ENCODE measurements around the gene FNDC8.
"Not testable (repeated sequence)": the region's sequence is repeated elsewhere in the genome, so short reads cannot be mapped to it uniquely, and the experiment has no call there.

Gene FNDC8

DNA sequence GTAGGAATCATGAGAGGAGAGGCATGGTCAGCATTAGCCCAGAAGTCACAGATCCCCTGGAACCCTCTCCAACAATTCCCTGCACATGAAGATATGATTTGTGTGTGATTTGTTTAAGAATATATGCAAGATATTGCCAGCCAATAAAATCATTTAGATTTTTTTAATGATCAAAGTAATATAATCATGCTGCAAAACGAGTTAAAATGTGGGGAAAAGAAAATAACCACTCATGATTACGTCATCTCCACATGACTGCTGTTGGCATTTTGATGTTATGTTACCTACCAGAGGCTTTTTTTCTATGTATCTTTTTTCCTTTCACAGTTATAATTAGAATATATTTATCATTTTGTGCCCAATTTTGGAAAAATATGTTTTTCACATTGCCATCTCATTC is 50.4 kb downstream of the FNDC8 start:
- DNase-seq = peak in 1 of 2 donors; percentile 27

DNA sequence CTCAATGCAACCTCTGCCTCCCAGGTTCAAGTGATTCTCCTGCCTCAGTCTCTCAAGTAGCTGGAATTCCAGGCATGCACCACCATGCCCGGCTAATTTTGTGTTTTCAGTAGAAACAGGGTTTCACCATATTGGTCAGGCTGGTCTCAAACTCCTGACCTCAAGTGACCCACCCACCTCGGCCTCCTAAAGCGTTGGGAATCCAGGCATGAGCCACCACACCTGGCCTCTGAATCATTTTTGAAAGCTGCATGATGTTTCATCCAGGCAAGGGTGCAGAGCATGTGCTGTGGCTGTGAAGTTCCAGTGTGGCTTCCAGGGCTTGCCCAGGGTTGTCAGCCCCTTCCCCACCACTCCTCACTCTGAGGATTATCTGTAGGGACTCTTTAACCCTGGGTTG is 50.9 kb downstream of the FNDC8 start:
- DNase-seq = not testable (repeated sequence)

DNA sequence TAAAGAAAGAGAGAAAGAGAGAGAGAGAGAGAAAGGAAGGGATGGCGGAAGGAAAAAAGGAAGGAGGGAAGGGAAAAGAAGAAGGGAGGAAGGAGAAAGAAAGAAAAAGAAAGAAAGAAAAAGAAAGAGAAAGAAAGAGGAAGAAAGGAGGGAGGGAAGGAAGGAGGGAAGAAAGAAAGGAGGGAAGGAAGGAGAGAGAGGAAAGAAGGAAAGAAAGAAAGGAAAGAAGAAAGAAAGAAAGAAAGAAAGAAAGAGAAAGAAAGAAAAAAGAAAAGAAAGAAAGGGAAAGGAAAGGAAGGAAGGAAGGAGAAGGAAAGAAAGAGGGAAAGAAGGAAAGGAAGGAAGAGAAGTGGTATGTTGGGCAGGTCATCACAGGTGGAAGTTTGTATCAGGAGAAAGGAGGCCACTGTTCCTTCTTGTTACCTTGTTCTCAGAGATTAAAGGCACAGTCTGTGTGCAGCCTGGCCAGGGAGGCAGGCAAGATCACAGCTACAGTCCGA is 53.5 kb downstream of the FNDC8 start:
- DNase-seq = no peak

DNA sequence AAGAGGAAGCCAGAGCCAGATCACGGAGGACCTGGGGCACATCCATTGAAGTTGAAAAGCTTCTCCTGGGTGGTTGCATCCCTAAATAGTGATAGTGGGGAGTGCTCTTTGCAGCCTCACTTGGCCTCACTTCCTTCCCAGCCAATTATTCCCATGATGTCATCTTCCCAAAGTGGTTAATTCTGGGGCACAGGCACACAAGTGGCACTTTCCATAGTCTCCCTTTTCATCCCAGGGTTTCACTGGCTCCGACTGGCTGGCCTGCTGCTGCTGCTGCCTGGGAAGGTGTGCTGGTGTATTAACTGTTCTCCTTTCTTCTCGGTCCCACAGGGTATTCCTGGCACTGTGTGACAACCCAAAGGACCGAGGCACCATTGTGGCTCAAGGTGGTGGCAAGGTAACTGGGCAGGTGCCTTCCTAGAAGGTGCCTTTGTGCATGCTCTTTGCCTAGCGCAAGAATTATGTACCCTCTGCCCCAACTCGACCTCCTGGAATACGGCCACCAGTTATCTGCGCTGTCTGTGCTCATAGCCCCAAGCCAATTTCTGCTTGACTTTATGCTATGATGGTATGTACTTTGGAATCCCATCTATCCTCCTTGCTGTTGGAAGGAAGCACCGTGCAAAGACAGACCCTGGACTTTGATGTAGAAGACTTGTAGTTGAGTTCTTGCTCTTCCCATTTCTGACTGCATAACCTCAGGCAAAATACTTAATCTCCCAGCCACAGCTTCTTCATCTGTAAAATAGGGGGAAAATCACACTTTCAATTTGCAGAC is 54.4 kb downstream of the FNDC8 start:
- DNase-seq = no peak

DNA sequence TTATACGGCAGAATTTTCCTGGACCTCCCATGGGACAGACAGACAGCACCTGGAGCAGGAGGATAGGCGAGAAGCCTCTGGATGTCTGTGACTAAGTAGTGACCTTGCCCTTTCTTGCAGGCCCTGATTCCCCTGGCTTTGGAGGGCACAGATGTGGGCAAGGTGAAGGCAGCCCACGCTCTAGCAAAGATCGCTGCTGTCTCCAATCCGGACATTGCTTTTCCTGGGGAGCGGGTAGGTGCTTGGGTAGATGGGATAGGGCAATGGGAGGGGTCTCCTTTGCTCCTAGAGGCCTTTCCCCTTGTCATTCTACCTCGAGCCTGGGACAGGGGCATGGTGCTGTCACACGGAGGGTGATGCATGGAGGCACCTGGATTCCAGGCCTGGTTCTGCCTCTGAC is 55.5 kb downstream of the FNDC8 start:
- no peak for DNase-seq

- DNase-seq = not testable (repeated sequence)
These were observed 58.0 kb downstream of the FNDC8 start for GRCh38 chr17:35179379-35179778.

All from inflammatory macrophage (primary cell).